ENCODE results near the gene CCDC122.
"Not testable (repeated sequence)": the region's sequence is repeated elsewhere in the genome, so short reads cannot be mapped to it uniquely, and the experiment has no call there.

CCDC122 gene

GRCh38 chr13:43879755-43880181, 228 bp upstream of the CCDC122 start, which contains the start of gene LACC1:
TSS of gene LACC1 (plus strand) at chr13:43879904. CDS start at chr13:43880986, 1,082 bp downstream.
- H3K27ac ChIP-seq, result peak within 1 kb of the TSS; percentile 87 to 99 (median 97)
- peak within 1 kb of the TSS; percentile 56 to 93 (median 75) for H3K4me3 ChIP-seq

GRCh38 chr13:43877766-43878165, 1.8 kb downstream of the CCDC122 start:
- peak overlapping the region in 4 of 21 experiments; percentile 2 to 99 (median 54) for H3K27ac ChIP-seq
- H3K4me3 ChIP-seq, result no peak overlapping the region

- Histone ChIP-seq H3K4me3 (no peak overlapping the region), H3K27ac (peak overlapping the region in 1 of 21 experiments; percentile 2)
Measured at GRCh38 chr13:43877326-43877725, 2.2 kb downstream of the CCDC122 start.

GRCh38 chr13:43876366-43876765, 3.2 kb downstream of the CCDC122 start:
- no peak overlapping the region for H3K27ac ChIP-seq
- no peak overlapping the region for H3K4me3 ChIP-seq

- Histone ChIP-seq H3K27ac (no peak overlapping the region), H3K4me3 (no peak overlapping the region)
Measured at GRCh38 chr13:43874504-43875092, 4.9 kb downstream of the CCDC122 start.

GRCh38 chr13:43872181-43872580, 7.4 kb downstream of the CCDC122 start:
- Histone ChIP-seq H3K27ac (no peak overlapping the region), H3K4me3 (no peak overlapping the region)

- Histone ChIP-seq H3K27ac (no peak overlapping the region), H3K4me3 (no peak overlapping the region)
Measured at GRCh38 chr13:43865892-43866291, 13.6 kb downstream of the CCDC122 start.

- H3K27ac ChIP-seq, result no peak overlapping the region
- no peak overlapping the region for H3K4me3 ChIP-seq
Measured at GRCh38 chr13:43864921-43865320, 14.6 kb downstream of the CCDC122 start.

- H3K27ac ChIP-seq, result no peak overlapping the region
- H3K4me3 ChIP-seq, result no peak overlapping the region
Measured at GRCh38 chr13:43861863-43862262, 17.7 kb downstream of the CCDC122 start.

GRCh38 chr13:43852923-43853404, 26.6 kb downstream of the CCDC122 start:
- no peak overlapping the region for H3K27ac ChIP-seq

GRCh38 chr13:43850873-43851272, 28.7 kb downstream of the CCDC122 start:
- Histone ChIP-seq H3K4me3 (no peak overlapping the region), H3K27ac (no peak overlapping the region)

More at GRCh38 chr13:43852923-43853404, 26.6 kb downstream of the CCDC122 start:
- no peak overlapping the region for H3K4me3 ChIP-seq

GRCh38 chr13:43848001-43848649, 31.4 kb downstream of the CCDC122 start:
- H3K4me3 ChIP-seq, result no peak overlapping the region
- H3K27ac ChIP-seq, result no peak overlapping the region

- Histone ChIP-seq H3K27ac (no peak overlapping the region), H3K4me3 (no peak overlapping the region)
Measured at GRCh38 chr13:43846496-43847158, 32.9 kb downstream of the CCDC122 start.

- Histone ChIP-seq H3K27ac (no peak overlapping the region), H3K4me3 (no peak overlapping the region)
Measured at GRCh38 chr13:43838909-43839308, 40.6 kb downstream of the CCDC122 start.

GRCh38 chr13:43835701-43836100, 43.8 kb downstream of the CCDC122 start:
- Histone ChIP-seq H3K4me3 (no peak overlapping the region), H3K27ac (no peak overlapping the region)

GRCh38 chr13:43831088-43831487, 48.5 kb downstream of the CCDC122 start:
- H3K27ac ChIP-seq, result peak overlapping the region in 4 of 21 experiments; percentile 3 to 51 (median 28)

GRCh38 chr13:43830497-43830881, 49.1 kb downstream of the CCDC122 start:
- H3K4me3 ChIP-seq, result no peak overlapping the region

More at GRCh38 chr13:43831088-43831487, 48.5 kb downstream of the CCDC122 start:
- H3K4me3 ChIP-seq, result no peak overlapping the region

GRCh38 chr13:43824656-43825055, 54.9 kb downstream of the CCDC122 start:
- not testable (repeated sequence) for H3K27ac ChIP-seq, H3K4me3 ChIP-seq

More at GRCh38 chr13:43830497-43830881, 49.1 kb downstream of the CCDC122 start:
- H3K27ac ChIP-seq, result peak overlapping the region in 8 of 21 experiments; percentile 3 to 54 (median 32)

- Histone ChIP-seq H3K4me3 (no peak overlapping the region), H3K27ac (no peak overlapping the region)
Measured at GRCh38 chr13:43822969-43823368, 56.6 kb downstream of the CCDC122 start.

- Histone ChIP-seq H3K27ac (no peak overlapping the region), H3K4me3 (no peak overlapping the region)
Measured at GRCh38 chr13:43816401-43816889, 63.1 kb downstream of the CCDC122 start.
